ENCODE measurements around the gene NLGN1.

- no peak for TF ChIP-seq CTCF (IDR thresholded peaks at IDR 0.05)
- TF ChIP-seq EP300 (IDR thresholded peaks at IDR 0.05), result no peak
- no peak for TF ChIP-seq POLR2A (IDR thresholded peaks at IDR 0.05)
Measured at GRCh38 chr3:174061731-174062130, 664.2 kb downstream of the NLGN1 start.
